Hepatocyte (in vitro differentiated cells): ENCODE measurements around the gene TTC17.

Source experiments
- EZH2phosphoT487 ChIP-seq: fragments of 200-600 bp; sonication (generic); IDR thresholded peaks from one replicate; pipeline ENCODE4 v1.6.1; 2018; ENCODE audit warnings: antibody characterized with exemption, mild to moderate bottlenecking, low read depth, moderate library complexity; ENCODE audit not compliant: unreplicated experiment, severe bottlenecking
- TF ChIP-seq, protein P1 (sequence below): fragments of 200-600 bp; sonication (generic); IDR thresholded peaks from 2 replicates; pipeline ENCODE4 v1.5.1; 2016; ENCODE audit warnings: antibody characterized with exemption, mild to moderate bottlenecking; ENCODE audit not compliant: poor library complexity

GRCh38 chr11:43315966-43316365, 42.8 kb upstream of the TTC17 start:
- TF ChIP-seq EZH2phosphoT487, result no peak
- TF ChIP-seq, protein P1, sequence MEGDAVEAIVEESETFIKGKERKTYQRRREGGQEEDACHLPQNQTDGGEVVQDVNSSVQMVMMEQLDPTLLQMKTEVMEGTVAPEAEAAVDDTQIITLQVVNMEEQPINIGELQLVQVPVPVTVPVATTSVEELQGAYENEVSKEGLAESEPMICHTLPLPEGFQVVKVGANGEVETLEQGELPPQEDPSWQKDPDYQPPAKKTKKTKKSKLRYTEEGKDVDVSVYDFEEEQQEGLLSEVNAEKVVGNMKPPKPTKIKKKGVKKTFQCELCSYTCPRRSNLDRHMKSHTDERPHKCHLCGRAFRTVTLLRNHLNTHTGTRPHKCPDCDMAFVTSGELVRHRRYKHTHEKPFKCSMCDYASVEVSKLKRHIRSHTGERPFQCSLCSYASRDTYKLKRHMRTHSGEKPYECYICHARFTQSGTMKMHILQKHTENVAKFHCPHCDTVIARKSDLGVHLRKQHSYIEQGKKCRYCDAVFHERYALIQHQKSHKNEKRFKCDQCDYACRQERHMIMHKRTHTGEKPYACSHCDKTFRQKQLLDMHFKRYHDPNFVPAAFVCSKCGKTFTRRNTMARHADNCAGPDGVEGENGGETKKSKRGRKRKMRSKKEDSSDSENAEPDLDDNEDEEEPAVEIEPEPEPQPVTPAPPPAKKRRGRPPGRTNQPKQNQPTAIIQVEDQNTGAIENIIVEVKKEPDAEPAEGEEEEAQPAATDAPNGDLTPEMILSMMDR, result no peak
